HL-60 (cell line): ENCODE data around the gene NTRK2.

Source experiments
- DNase-seq, 2 experiments: peaks; one replicate each; pipeline ENCODE4 v3.0.0-alpha.2; 2010 to 2020; ENCODE audit warnings: low read depth in 1 of 2, low spot score in 1 of 2
- H3K27ac ChIP-seq: fragments of 250-450 bp; sonication (Bioruptor Pico); replicated peaks from 2 replicates; pipeline ENCODE4 v1.5.1; 2020; ENCODE audit warnings: mild to moderate bottlenecking, moderate library complexity
- H3K27me3 ChIP-seq: fragments of 250-450 bp; sonication (Bioruptor Pico); 2 replicates; pipeline ENCODE4 v1.5.1; 2021; ENCODE audit warnings: mild to moderate bottlenecking, moderate library complexity; ENCODE audit not compliant: insufficient read depth, poor library complexity, severe bottlenecking
- H3K4me3 ChIP-seq: replicated peaks from 2 replicates; pipeline ENCODE4 v1.5.1; 2011; ENCODE audit warnings: mild to moderate bottlenecking, control low read depth, low read length; ENCODE audit not compliant: insufficient read depth
- CTCF ChIP-seq: IDR thresholded peaks from one replicate; pipeline ENCODE4 v1.5.1; 2011; ENCODE audit warnings: low read length, control low read depth, inconsistent platforms; ENCODE audit not compliant: insufficient read depth
- GABPA ChIP-seq: IDR thresholded peaks from 2 replicates; pipeline ENCODE4 v1.6.1; 2012; ENCODE audit warnings: low read depth
- POLR2AphosphoS5 ChIP-seq: IDR thresholded peaks from 2 replicates; pipeline ENCODE4 v1.6.1; 2012; ENCODE audit warnings: low read depth
- REST ChIP-seq: IDR thresholded peaks from 2 replicates; pipeline ENCODE4 v1.6.1; 2012; ENCODE audit warnings: low read depth; ENCODE audit not compliant: insufficient replicate concordance
- SPI1 ChIP-seq: IDR thresholded peaks from 2 replicates; pipeline ENCODE4 v1.6.1; 2012; ENCODE audit warnings: low read depth, mild to moderate bottlenecking, borderline replicate concordance

Gene NTRK2

DNA sequence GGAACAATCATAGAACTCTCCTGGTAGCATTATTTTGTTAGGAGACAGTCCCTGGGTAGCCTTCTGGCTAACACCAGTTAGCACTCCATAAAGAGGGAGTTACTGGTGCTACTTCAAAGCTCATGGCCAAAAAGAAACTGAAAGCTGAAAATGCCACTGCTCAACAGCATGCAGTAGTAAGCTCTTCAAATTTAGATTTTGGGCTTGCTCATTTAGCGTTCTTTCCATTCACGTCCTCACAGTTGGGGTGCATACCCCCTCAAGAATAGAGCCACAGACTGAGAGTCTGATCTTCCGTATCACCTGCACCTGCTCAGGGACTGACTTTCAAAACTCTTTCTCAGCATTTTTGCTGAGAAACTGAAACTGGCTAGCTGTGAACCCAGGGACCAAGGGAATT lies 24.7 kb downstream of the NTRK2 start:
- Histone ChIP-seq H3K27me3 (no peaks in the 10 kb centered on the region), H3K27ac (no peak overlapping the region), H3K4me3 (no peak overlapping the region)
- no peak for TF ChIP-seq REST
- TF ChIP-seq CTCF: no peak
- no peak for TF ChIP-seq GABPA
- no peak for TF ChIP-seq POLR2AphosphoS5
- TF ChIP-seq SPI1: no peak
- DNase-seq: no peak

DNA sequence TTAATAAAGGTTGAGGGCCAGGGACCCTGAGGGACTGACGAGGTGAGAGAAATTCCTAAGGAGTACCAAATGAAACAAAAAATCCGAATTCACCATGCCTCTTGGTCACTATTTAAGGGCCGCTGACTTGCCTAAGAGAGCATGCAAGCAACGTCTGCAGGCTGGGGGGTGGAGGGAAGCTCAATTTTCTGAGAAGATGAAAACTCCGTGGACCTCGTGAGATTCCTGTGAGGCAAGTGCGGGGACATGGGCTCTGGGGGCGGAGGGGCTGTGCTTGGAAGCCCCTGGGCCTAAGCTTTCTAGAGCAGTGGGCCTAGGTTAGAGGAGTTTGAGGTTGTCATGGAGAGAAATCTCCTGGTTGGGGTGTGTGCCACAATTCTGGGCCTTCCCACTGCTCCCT lies 27.5 kb downstream of the NTRK2 start:
- no peak overlapping the region for H3K4me3 ChIP-seq
- H3K27ac ChIP-seq: no peak overlapping the region
- peaks cover 6% of the 10 kb centered on the region for H3K27me3 ChIP-seq
- no peak for DNase-seq
- no peak for TF ChIP-seq REST
- TF ChIP-seq SPI1: no peak
- TF ChIP-seq GABPA: no peak

DNA sequence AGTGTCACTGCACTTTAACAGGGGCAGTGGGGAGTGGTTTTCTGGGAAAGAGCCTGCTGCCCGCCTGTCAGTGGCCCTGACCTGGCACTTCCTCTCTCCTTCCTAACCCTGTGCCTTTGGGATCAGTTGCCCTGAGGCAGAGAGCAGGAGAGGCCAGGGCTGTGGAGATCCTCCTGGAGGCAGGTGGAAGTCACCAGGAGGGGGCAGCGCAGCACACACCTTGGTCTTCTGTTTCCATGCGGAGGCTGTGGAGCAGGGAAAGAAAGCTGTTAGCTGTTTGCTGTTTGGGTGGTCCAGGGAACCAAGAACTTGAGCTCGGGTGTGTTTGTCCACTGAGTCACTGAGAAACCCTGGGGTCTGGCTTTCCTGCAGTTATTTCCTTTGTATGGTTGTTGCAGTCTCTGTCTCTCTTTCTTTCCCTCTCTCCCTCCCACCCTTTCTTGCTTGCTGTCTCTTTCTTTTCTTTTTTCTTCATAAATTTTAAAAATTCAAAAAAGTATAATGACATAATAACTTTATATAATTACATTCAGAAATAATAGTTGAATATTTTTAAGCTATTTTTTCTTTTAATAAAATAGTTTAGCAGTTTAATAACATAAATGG lies 28.1 kb downstream of the NTRK2 start:
- DNase-seq: peak in 1 of 2 experiments; percentile 37
- no peak for TF ChIP-seq GABPA
- no peak for TF ChIP-seq REST
- peak; percentile 37 for TF ChIP-seq CTCF
- no peak overlapping the region for H3K27ac ChIP-seq
- H3K4me3 ChIP-seq: no peak overlapping the region
- H3K27me3 ChIP-seq: peaks cover 6% of the 10 kb centered on the region

GRCh38 chr9:84698323-84698722 lies 28.8 kb downstream of the NTRK2 start:
- TF ChIP-seq SPI1: no peak
- no peak for TF ChIP-seq POLR2AphosphoS5
- no peak for DNase-seq

More at GRCh38 chr9:84698323-84698722, 28.8 kb downstream of the NTRK2 start:
- H3K27ac ChIP-seq: no peak overlapping the region
- H3K27me3 ChIP-seq: peaks cover 9% of the 10 kb centered on the region
- no peak overlapping the region for H3K4me3 ChIP-seq
